C4-2B (cell line): ENCODE data around the gene ADAMTS9.

ENCODE experiments used
- CTCF ChIP-seq: fragments of 450-650 bp; conservative IDR thresholded peaks from 2 replicates; pipeline ENCODE4 v1.5.1; 2017; ENCODE audit warnings: mild to moderate bottlenecking
- ZFX ChIP-seq: fragments of 450-650 bp; IDR thresholded peaks from 2 replicates; pipeline ENCODE4 v1.6.1; 2017

- no peak for TF ChIP-seq CTCF
- no peak for TF ChIP-seq ZFX
Observed at GRCh38 chr3:64634417-64634816, 53.4 kb downstream of the ADAMTS9 start.
